Hindlimb muscle (tissue), 1 donor: ENCODE data around the gene ASB1. TPM values are rescaled to one million over a fixed set of nuclear protein-coding genes. Genes with fewer than 3 reads are reported as not detected.

Experiments
- DNase-seq: peaks from one replicate; pipeline ENCODE4 v3.0.0-alpha.2; 2013
- polyA plus RNA-seq: library from polyadenylated mRNA; unstranded; fragments of 120-200 nt; gene quantifications from one replicate; pipeline ENCODE4 v1.2.1, GENCODE V29; 2013; ENCODE audit not compliant: insufficient read length

The ASB1 gene
- polyA plus RNA-seq, 1 donor = 49.7 TPM

GRCh38 chr2:238469155-238469554 is 42.4 kb downstream of the ASB1 start:
- no peak for DNase-seq

GRCh38 chr2:238473014-238473413 is 46.3 kb downstream of the ASB1 start:
- no peak for DNase-seq

GRCh38 chr2:238473523-238473922 is 46.8 kb downstream of the ASB1 start:
- no peak for DNase-seq

- no peak for DNase-seq
Observed at GRCh38 chr2:238475034-238475433, 48.3 kb downstream of the ASB1 start.

GRCh38 chr2:238475566-238475965 is 48.8 kb downstream of the ASB1 start:
- DNase-seq = no peak

GRCh38 chr2:238476258-238476657 is 49.5 kb downstream of the ASB1 start:
- no peak for DNase-seq

- no peak for DNase-seq
Observed at GRCh38 chr2:238478216-238478615, 51.5 kb downstream of the ASB1 start.

GRCh38 chr2:238479847-238480246 is 53.1 kb downstream of the ASB1 start:
- no peak for DNase-seq

GRCh38 chr2:238483021-238483420 is 56.3 kb downstream of the ASB1 start:
- DNase-seq = no peak

- no peak for DNase-seq
Observed at GRCh38 chr2:238483656-238484055, 56.9 kb downstream of the ASB1 start.

GRCh38 chr2:238484522-238485452 is 58.1 kb downstream of the ASB1 start:
- no peak for DNase-seq

- no peak for DNase-seq
Observed at GRCh38 chr2:238486123-238486848, 59.6 kb downstream of the ASB1 start.

GRCh38 chr2:238487134-238487533 is 60.4 kb downstream of the ASB1 start:
- no peak for DNase-seq

- DNase-seq = no peak
Observed at GRCh38 chr2:238487652-238488346, 61.1 kb downstream of the ASB1 start.

- DNase-seq = no peak
Observed at GRCh38 chr2:238488347-238488826, 61.7 kb downstream of the ASB1 start.

- DNase-seq = no peak
Observed at GRCh38 chr2:238489431-238489830, 62.7 kb downstream of the ASB1 start.

- DNase-seq = no peak
Observed at GRCh38 chr2:238489896-238490295, 63.2 kb downstream of the ASB1 start.

GRCh38 chr2:238492840-238493239 is 66.1 kb downstream of the ASB1 start:
- no peak for DNase-seq

- no peak for DNase-seq
Observed at GRCh38 chr2:238493411-238493810, 66.7 kb downstream of the ASB1 start.

GRCh38 chr2:238493880-238494572 is 67.3 kb downstream of the ASB1 start:
- DNase-seq = no peak

GRCh38 chr2:238494573-238494961 is 67.8 kb downstream of the ASB1 start:
- DNase-seq = no peak

- no peak for DNase-seq
Observed at GRCh38 chr2:238495422-238495821, 68.7 kb downstream of the ASB1 start.
